H1 (cell line): ENCODE measurements around the gene NSUN6. TPM values are rescaled to one million over a fixed set of nuclear protein-coding genes. Genes with fewer than 3 reads are reported as not detected.

Experiments
- CHD2 ChIP-seq: IDR thresholded peaks from 2 replicates; pipeline ENCODE4 v1.6.1; 2012; ENCODE audit warnings: low read length, improper control_type of control experiment
- SUZ12 ChIP-seq: fragments of 200-600 bp; sonication (generic); IDR thresholded peaks from 2 replicates; pipeline ENCODE4 v1.6.1; 2012; ENCODE audit warnings: mild to moderate bottlenecking, inconsistent platforms, low read length, moderate library complexity, mixed read lengths
- polyA plus RNA-seq, 7 experiments: library from polyadenylated mRNA; depleted of rRNA in 3 of 7; stranded (reverse) in 5 of 7; unstranded in 2 of 7; fragments of >200 nt in 5 of 7; fragments of 200-250 nt in 2 of 7; gene quantifications; 1 replicate in 5 of 7; 2 replicates in 1 of 7; 4 replicates in 1 of 7; pipeline versions ENCODE4 v1.2.1 to v1.2.3, GENCODE V29; 2011 to 2013; ENCODE audit warnings: missing spikeins in 2 of 7, mixed read lengths in 2 of 7
- total RNA-seq: library from RNA; stranded (reverse); fragmentation: NEBNext Ultra II Directional; extraction: Animal tissue kit (Norgen Biotek cat#: 25700); gene quantifications from 2 replicates; pipeline ENCODE4 v1.2.1, GENCODE V29; 2021
- TF ChIP-seq, protein P1 (sequence below): fragments of 300-600 bp; sonication (generic); IDR thresholded peaks from 2 replicates; pipeline ENCODE4 v1.7.1; 2012; ENCODE audit warnings: low read length, moderate library complexity, mild to moderate bottlenecking, inconsistent platforms; ENCODE audit not compliant: insufficient replicate concordance

Gene NSUN6
- total and polyA plus RNA-seq, 2 of the 8 experiments (the other 6 are each of a cell fraction or from before 2014, with no cell fraction given), result 5.9 to 14.4 TPM

DNA sequence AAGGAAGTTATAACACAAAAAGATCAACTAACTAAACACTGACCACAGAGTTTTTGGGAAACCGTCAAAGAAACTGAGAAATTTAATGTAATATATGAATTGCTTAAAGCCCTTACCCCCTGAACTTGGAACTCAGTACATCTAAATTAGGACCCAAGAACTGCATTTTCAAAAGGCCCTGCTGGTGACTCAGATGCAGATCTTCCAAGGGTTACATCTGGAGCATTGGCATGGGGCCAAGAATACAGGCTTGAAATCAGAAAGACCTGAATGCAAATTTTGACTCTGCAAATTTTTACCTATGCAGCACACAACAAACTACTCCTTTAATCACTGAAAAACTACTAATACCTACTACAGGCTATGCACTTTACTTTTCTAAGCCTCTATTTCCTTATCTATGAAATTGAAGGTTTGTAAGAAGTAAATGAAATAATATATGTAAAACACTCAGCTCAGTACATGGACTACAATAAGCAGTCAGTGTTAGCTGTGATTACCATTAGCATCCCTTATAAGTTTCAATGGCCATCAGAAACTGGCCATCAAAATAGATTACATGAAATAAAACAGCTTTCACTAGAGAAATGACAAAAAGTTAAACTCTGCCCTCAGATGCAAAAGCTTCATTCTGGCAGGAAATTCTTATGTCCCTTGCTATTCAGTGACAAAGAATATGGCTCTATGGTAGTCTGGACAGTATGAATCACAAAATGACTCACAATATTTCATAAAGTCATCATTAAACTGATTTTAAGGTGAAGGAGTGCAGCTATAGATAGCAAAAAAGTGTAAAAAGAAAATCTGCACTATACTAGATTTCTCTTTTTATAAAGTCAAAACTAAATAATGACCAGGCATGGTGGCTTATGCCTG, 43.6 kb downstream of the NSUN6 start (continued):
- TF ChIP-seq, protein P1, sequence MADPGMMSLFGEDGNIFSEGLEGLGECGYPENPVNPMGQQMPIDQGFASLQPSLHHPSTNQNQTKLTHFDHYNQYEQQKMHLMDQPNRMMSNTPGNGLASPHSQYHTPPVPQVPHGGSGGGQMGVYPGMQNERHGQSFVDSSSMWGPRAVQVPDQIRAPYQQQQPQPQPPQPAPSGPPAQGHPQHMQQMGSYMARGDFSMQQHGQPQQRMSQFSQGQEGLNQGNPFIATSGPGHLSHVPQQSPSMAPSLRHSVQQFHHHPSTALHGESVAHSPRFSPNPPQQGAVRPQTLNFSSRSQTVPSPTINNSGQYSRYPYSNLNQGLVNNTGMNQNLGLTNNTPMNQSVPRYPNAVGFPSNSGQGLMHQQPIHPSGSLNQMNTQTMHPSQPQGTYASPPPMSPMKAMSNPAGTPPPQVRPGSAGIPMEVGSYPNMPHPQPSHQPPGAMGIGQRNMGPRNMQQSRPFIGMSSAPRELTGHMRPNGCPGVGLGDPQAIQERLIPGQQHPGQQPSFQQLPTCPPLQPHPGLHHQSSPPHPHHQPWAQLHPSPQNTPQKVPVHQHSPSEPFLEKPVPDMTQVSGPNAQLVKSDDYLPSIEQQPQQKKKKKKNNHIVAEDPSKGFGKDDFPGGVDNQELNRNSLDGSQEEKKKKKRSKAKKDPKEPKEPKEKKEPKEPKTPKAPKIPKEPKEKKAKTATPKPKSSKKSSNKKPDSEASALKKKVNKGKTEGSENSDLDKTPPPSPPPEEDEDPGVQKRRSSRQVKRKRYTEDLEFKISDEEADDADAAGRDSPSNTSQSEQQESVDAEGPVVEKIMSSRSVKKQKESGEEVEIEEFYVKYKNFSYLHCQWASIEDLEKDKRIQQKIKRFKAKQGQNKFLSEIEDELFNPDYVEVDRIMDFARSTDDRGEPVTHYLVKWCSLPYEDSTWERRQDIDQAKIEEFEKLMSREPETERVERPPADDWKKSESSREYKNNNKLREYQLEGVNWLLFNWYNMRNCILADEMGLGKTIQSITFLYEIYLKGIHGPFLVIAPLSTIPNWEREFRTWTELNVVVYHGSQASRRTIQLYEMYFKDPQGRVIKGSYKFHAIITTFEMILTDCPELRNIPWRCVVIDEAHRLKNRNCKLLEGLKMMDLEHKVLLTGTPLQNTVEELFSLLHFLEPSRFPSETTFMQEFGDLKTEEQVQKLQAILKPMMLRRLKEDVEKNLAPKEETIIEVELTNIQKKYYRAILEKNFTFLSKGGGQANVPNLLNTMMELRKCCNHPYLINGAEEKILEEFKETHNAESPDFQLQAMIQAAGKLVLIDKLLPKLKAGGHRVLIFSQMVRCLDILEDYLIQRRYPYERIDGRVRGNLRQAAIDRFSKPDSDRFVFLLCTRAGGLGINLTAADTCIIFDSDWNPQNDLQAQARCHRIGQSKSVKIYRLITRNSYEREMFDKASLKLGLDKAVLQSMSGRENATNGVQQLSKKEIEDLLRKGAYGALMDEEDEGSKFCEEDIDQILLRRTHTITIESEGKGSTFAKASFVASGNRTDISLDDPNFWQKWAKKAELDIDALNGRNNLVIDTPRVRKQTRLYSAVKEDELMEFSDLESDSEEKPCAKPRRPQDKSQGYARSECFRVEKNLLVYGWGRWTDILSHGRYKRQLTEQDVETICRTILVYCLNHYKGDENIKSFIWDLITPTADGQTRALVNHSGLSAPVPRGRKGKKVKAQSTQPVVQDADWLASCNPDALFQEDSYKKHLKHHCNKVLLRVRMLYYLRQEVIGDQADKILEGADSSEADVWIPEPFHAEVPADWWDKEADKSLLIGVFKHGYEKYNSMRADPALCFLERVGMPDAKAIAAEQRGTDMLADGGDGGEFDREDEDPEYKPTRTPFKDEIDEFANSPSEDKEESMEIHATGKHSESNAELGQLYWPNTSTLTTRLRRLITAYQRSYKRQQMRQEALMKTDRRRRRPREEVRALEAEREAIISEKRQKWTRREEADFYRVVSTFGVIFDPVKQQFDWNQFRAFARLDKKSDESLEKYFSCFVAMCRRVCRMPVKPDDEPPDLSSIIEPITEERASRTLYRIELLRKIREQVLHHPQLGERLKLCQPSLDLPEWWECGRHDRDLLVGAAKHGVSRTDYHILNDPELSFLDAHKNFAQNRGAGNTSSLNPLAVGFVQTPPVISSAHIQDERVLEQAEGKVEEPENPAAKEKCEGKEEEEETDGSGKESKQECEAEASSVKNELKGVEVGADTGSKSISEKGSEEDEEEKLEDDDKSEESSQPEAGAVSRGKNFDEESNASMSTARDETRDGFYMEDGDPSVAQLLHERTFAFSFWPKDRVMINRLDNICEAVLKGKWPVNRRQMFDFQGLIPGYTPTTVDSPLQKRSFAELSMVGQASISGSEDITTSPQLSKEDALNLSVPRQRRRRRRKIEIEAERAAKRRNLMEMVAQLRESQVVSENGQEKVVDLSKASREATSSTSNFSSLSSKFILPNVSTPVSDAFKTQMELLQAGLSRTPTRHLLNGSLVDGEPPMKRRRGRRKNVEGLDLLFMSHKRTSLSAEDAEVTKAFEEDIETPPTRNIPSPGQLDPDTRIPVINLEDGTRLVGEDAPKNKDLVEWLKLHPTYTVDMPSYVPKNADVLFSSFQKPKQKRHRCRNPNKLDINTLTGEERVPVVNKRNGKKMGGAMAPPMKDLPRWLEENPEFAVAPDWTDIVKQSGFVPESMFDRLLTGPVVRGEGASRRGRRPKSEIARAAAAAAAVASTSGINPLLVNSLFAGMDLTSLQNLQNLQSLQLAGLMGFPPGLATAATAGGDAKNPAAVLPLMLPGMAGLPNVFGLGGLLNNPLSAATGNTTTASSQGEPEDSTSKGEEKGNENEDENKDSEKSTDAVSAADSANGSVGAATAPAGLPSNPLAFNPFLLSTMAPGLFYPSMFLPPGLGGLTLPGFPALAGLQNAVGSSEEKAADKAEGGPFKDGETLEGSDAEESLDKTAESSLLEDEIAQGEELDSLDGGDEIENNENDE, result no peak
- TF ChIP-seq CHD2 (no peak), SUZ12 (no peak)
